Skeletal muscle satellite cell (primary cell): ENCODE measurements around the gene TIFAB. TPM values are rescaled to one million over a fixed set of nuclear protein-coding genes. Genes with fewer than 3 reads are reported as not detected.

Source experiments
- H3K27me3 ChIP-seq: 2 replicates; pipeline ENCODE4 v1.7.0; 2013; ENCODE audit warnings: low read length; ENCODE audit not compliant: control insufficient read depth, insufficient read depth
- H3K36me3 ChIP-seq: 2 replicates; pipeline ENCODE4 v1.7.0; 2013; ENCODE audit warnings: mild to moderate bottlenecking, control low read depth, low read length; ENCODE audit not compliant: insufficient read depth
- H3K4me1 ChIP-seq: 2 replicates; pipeline ENCODE4 v1.7.0; 2013; ENCODE audit warnings: low read length; ENCODE audit not compliant: control insufficient read depth, insufficient read depth
- H3K4me2 ChIP-seq: 2 replicates; pipeline ENCODE4 v1.7.0; 2013; ENCODE audit warnings: mild to moderate bottlenecking, low read length
- H3K4me3 ChIP-seq: 2 replicates; pipeline ENCODE4 v1.7.0; 2013; ENCODE audit warnings: low read length
- H3K9ac ChIP-seq: 2 replicates; pipeline ENCODE4 v1.7.0; 2013; ENCODE audit warnings: mild to moderate bottlenecking, low read depth, low read length, moderate library complexity
- H3K9me3 ChIP-seq: replicated peaks from 2 replicates; pipeline ENCODE4 v1.7.0; 2013; ENCODE audit warnings: mild to moderate bottlenecking, control low read depth, low read length
- small RNA-seq: library from RNA; depleted of rRNA; stranded (forward); fragments of <200 nt; gene quantifications from one replicate; pipeline ENCODE3, GENCODE V24; 2012

The TIFAB gene

GRCh38 chr5:135398855-135399793 lies 53.0 kb downstream of the TIFAB start, which contains the start of gene MACROH2A1:
TSS of gene MACROH2A1 (minus strand) at chr5:135399231. CDS start at chr5:135389093, 10,138 bp downstream.
- Histone ChIP-seq H3K4me3 (peak within 1 kb of the TSS; percentile 92), H3K9me3 (no peaks in the 10 kb centered on the region), H3K4me2 (peak within 1 kb of the TSS; percentile 96), H3K9ac (peak within 1 kb of the TSS; percentile 99), H3K4me1 (peaks cover 27% of the 10 kb centered on the region), H3K36me3 (peaks cover 6% of the 10 kb centered on the region), H3K27me3 (no peaks in the 10 kb centered on the region)

- H3K4me1 ChIP-seq = peaks cover 35% of the 10 kb centered on the region
These were observed 53.8 kb downstream of the TIFAB start for GRCh38 chr5:135398160-135398854.

More at GRCh38 chr5:135398160-135398854, 53.8 kb downstream of the TIFAB start:
- H3K9me3 ChIP-seq = no peaks in the 10 kb centered on the region
- H3K27me3 ChIP-seq = no peaks in the 10 kb centered on the region
- peak overlapping the region; percentile 92 for H3K4me3 ChIP-seq
- peak overlapping the region; percentile 96 for H3K4me2 ChIP-seq
- peak overlapping the region; percentile 99 for H3K9ac ChIP-seq
- H3K36me3 ChIP-seq = peaks cover 8% of the 10 kb centered on the region

Small RNA genes lying within 50 kb of the gene (small RNA-seq; reads per million reads assigned to genes)
- gene DCANP1 = not detected
